MM.1S (cell line): ENCODE results near the gene NFRKB.

ENCODE experiments used
- DNase-seq: peaks from one replicate; pipeline ENCODE4 v3.0.0-alpha.2; 2015
- H2AFZ ChIP-seq: fragments of 300-600 bp; sonication (generic); 2 replicates; pipeline ENCODE4 v1.6.0; 2016; ENCODE audit warnings: antibody characterized with exemption, low read length
- H3F3A ChIP-seq: fragments of 300-600 bp; sonication (generic); 2 replicates; pipeline ENCODE4 v1.6.1; 2016; ENCODE audit warnings: mild to moderate bottlenecking, antibody characterized with exemption, low read length, moderate library complexity, mixed read lengths; ENCODE audit not compliant: insufficient read depth
- H3K27ac ChIP-seq: fragments of 300-600 bp; sonication (generic); 2 replicates; pipeline ENCODE4 v1.5.1; 2016; ENCODE audit warnings: mild to moderate bottlenecking, low read length
- H3K27me3 ChIP-seq: fragments of 300-600 bp; sonication (generic); replicated peaks from 2 replicates; pipeline ENCODE4 v1.6.0; 2016; ENCODE audit warnings: low read length; ENCODE audit not compliant: insufficient read depth
- H3K36me3 ChIP-seq: fragments of 300-600 bp; sonication (generic); replicated peaks from 2 replicates; pipeline ENCODE4 v1.6.1; 2016; ENCODE audit warnings: mild to moderate bottlenecking, low read length, mixed read lengths; ENCODE audit not compliant: insufficient read depth
- H3K4me1 ChIP-seq: fragments of 300-600 bp; sonication (generic); 2 replicates; pipeline ENCODE4 v1.6.1; 2016; ENCODE audit warnings: low read length, mixed read lengths
- H3K4me2 ChIP-seq: fragments of 300-600 bp; sonication (generic); 2 replicates; pipeline ENCODE4 v1.6.0; 2016; ENCODE audit warnings: low read depth, low read length
- H3K4me3 ChIP-seq: fragments of 300-600 bp; sonication (generic); 2 replicates; pipeline ENCODE4 v1.5.1; 2016; ENCODE audit warnings: low read length, mixed read lengths
- H3K79me2 ChIP-seq: fragments of 300-600 bp; sonication (generic); 2 replicates; pipeline ENCODE4 v1.6.1; 2016; ENCODE audit warnings: mixed run types, low read length, mixed read lengths
- H3K9ac ChIP-seq: fragments of 300-600 bp; sonication (generic); 2 replicates; pipeline ENCODE4 v1.6.1; 2016; ENCODE audit warnings: low read length, mixed read lengths
- H3K9me2 ChIP-seq: fragments of 300-600 bp; sonication (generic); replicated peaks from 2 replicates; pipeline ENCODE4 v1.6.1; 2016; ENCODE audit warnings: mild to moderate bottlenecking, low read length, mixed read lengths; ENCODE audit not compliant: insufficient read depth
- H3K9me3 ChIP-seq: fragments of 300-600 bp; sonication (generic); replicated peaks from 2 replicates; pipeline ENCODE4 v1.6.1; 2016; ENCODE audit warnings: mild to moderate bottlenecking, low read length, mixed read lengths; ENCODE audit not compliant: insufficient read depth
- H4K20me1 ChIP-seq: fragments of 300-600 bp; sonication (generic); 2 replicates; pipeline ENCODE4 v1.6.1; 2016; ENCODE audit warnings: mild to moderate bottlenecking, low read length, moderate library complexity, mixed read lengths; ENCODE audit not compliant: insufficient read depth
- EZH2 ChIP-seq: fragments of 300-600 bp; sonication (generic); optimal IDR thresholded peaks from 2 replicates; pipeline ENCODE3; 2017; ENCODE audit warnings: low read depth, mild to moderate bottlenecking, antibody characterized with exemption, low read length, mixed read lengths
- EZH2phosphoT487 ChIP-seq: fragments of 300-600 bp; sonication (generic); IDR thresholded peaks from 2 replicates; pipeline ENCODE4 v1.6.1; 2018; ENCODE audit warnings: antibody characterized with exemption, low read length
- TF ChIP-seq, protein P1 (sequence below): fragments of 300-600 bp; sonication (generic); IDR thresholded peaks from 2 replicates; pipeline ENCODE4 v1.5.1; 2016; ENCODE audit warnings: antibody characterized with exemption, low read length, mixed read lengths

The NFRKB gene

DNA sequence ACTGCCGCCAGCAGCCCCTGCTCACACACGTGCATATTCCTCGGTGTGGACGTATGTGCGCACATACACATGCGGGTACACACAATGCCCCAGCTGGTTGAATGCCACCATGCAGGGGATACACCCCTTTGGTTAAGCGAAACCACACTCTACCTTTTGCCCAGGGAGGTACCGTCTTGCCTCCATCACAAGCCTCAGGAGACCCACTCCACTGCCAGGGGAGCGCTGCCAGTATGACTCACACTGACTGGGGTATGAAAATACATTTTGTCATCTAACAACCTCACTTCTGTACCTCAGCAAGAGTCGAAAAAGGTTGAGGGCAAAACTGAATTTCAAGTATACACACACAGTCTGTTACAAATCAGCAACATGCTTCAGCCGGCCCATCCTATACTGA is 40.3 kb downstream of the NFRKB start:
- Histone ChIP-seq H3F3A (no peaks in the 10 kb centered on the region), H4K20me1 (no peaks in the 10 kb centered on the region), H3K4me3 (no peak overlapping the region), H2AFZ (no peak overlapping the region), H3K36me3 (no peaks in the 10 kb centered on the region), H3K27ac (no peak overlapping the region), H3K9me3 (no peaks in the 10 kb centered on the region), H3K4me2 (no peak overlapping the region), H3K9ac (no peak overlapping the region), H3K4me1 (no peaks in the 10 kb centered on the region), H3K9me2 (no peaks in the 10 kb centered on the region), H3K27me3 (no peaks in the 10 kb centered on the region), H3K79me2 (no peaks in the 10 kb centered on the region)
- no peak for DNase-seq
- TF ChIP-seq EZH2 (no peak), EZH2phosphoT487 (no peak)
- TF ChIP-seq, protein P1, sequence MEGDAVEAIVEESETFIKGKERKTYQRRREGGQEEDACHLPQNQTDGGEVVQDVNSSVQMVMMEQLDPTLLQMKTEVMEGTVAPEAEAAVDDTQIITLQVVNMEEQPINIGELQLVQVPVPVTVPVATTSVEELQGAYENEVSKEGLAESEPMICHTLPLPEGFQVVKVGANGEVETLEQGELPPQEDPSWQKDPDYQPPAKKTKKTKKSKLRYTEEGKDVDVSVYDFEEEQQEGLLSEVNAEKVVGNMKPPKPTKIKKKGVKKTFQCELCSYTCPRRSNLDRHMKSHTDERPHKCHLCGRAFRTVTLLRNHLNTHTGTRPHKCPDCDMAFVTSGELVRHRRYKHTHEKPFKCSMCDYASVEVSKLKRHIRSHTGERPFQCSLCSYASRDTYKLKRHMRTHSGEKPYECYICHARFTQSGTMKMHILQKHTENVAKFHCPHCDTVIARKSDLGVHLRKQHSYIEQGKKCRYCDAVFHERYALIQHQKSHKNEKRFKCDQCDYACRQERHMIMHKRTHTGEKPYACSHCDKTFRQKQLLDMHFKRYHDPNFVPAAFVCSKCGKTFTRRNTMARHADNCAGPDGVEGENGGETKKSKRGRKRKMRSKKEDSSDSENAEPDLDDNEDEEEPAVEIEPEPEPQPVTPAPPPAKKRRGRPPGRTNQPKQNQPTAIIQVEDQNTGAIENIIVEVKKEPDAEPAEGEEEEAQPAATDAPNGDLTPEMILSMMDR, result no peak

- Histone ChIP-seq H3K9ac (no peak overlapping the region), H3K27ac (no peak overlapping the region), H3K4me2 (no peak overlapping the region), H3K4me1 (no peaks in the 10 kb centered on the region), H3K36me3 (no peaks in the 10 kb centered on the region), H4K20me1 (no peaks in the 10 kb centered on the region), H2AFZ (no peak overlapping the region), H3K9me3 (no peaks in the 10 kb centered on the region), H3K4me3 (no peak overlapping the region), H3K27me3 (no peaks in the 10 kb centered on the region), H3K9me2 (no peaks in the 10 kb centered on the region), H3F3A (no peaks in the 10 kb centered on the region), H3K79me2 (no peaks in the 10 kb centered on the region)
- TF ChIP-seq EZH2, result no peak
- no peak for TF ChIP-seq EZH2phosphoT487
- TF ChIP-seq, protein P1, result no peak
- no peak for DNase-seq
Measured at GRCh38 chr11:129854232-129854805, 41.1 kb downstream of the NFRKB start.

- H3K4me3 ChIP-seq, result no peak overlapping the region
- H4K20me1 ChIP-seq, result no peaks in the 10 kb centered on the region
- H3K36me3 ChIP-seq, result no peaks in the 10 kb centered on the region
- H3K79me2 ChIP-seq, result no peaks in the 10 kb centered on the region
- DNase-seq, result no peak
- no peaks in the 10 kb centered on the region for H3K4me1 ChIP-seq
- H3K27ac ChIP-seq, result no peak overlapping the region
- no peaks in the 10 kb centered on the region for H3F3A ChIP-seq
- no peak for TF ChIP-seq EZH2
- TF ChIP-seq, protein P1, result no peak
- no peaks in the 10 kb centered on the region for H3K27me3 ChIP-seq
- H3K9ac ChIP-seq, result no peak overlapping the region
- no peaks in the 10 kb centered on the region for H3K9me2 ChIP-seq
- H2AFZ ChIP-seq, result no peak overlapping the region
- H3K9me3 ChIP-seq, result no peaks in the 10 kb centered on the region
- no peak overlapping the region for H3K4me2 ChIP-seq
Measured at GRCh38 chr11:129853518-129854231, 41.7 kb downstream of the NFRKB start.
